Suprapubic skin (tissue), 4 donors: ENCODE data around the gene CHST11.

Source experiments
- CTCF ChIP-seq, 2 donors: fragments of 200-600 bp in 1 of 2; fragments of 450-650 bp in 1 of 2; sonication (generic) in 1 of 2; IDR thresholded peaks; one replicate each; pipeline ENCODE4 v1.5.1; 2016 to 2019; ENCODE audit warnings: antibody characterized with exemption in 2 of 2, mild to moderate bottlenecking in 1 of 2, moderate library complexity in 1 of 2
- EP300 ChIP-seq: sonication (generic); formaldehyde crosslinking; IDR thresholded peaks from one replicate; pipeline ENCODE4 v1.6.1; 2017; ENCODE audit warnings: antibody characterized with exemption
- POLR2AphosphoS5 ChIP-seq, 3 donors: sonication (generic); formaldehyde crosslinking; IDR thresholded peaks; one replicate each; pipeline ENCODE4 v1.6.1; 2017; ENCODE audit warnings: antibody characterized with exemption in 3 of 3

GRCh38 chr12:104526320-104526719, 69.6 kb downstream of the CHST11 start:
- TF ChIP-seq POLR2AphosphoS5 (IDR thresholded peaks at IDR 0.05): no peak
- TF ChIP-seq EP300: no peak
- no peak for TF ChIP-seq CTCF (IDR thresholded peaks at IDR 0.05)
